GM21576 (cell line): ENCODE results near the gene IFNL2.
"Not testable (repeated sequence)": the region's sequence is repeated elsewhere in the genome, so short reads cannot be mapped to it uniquely, and the experiment has no call there.

Source experiments
- ATAC-seq: cut with Tn5 transposase; IDR thresholded peaks from one replicate; pipeline ENCODE4 v1.9.1; 2021; ENCODE audit warnings: mild to moderate bottlenecking, moderate library complexity; ENCODE audit not compliant: unreplicated experiment

Gene IFNL2

GRCh38 chr19:39252458-39252857 lies 15.7 kb upstream of the IFNL2 start:
- no peak for ATAC-seq

GRCh38 chr19:39253374-39254149 lies 14.6 kb upstream of the IFNL2 start:
- no peak for ATAC-seq

- no peak for ATAC-seq
These were observed 13.5 kb upstream of the IFNL2 start for GRCh38 chr19:39254531-39255345.

DNA sequence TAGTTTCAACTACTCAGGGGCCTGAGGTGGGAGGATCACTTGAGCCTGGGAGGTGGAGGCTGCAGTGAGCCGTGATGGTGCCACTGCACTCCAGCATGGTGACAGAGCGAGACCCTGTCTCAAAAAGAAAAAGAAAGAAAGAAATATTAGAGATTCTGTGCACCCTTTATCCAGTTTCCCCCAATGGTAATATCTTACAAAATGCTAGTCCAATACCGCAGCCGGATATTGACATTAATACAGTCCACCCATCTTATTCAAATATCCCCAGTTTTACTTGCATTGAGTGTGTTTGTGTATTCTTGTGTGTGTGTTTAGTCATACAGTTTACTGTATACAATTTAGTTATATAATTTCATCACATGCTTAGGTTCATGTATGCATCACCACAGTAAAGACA lies 11.0 kb upstream of the IFNL2 start:
- ATAC-seq = no peak

- no peak for ATAC-seq
These were observed 6.5 kb upstream of the IFNL2 start for GRCh38 chr19:39261704-39262103.

- no peak for ATAC-seq
These were observed 5.7 kb upstream of the IFNL2 start for GRCh38 chr19:39262496-39262895.

GRCh38 chr19:39263912-39264305 lies 4.3 kb upstream of the IFNL2 start:
- no peak for ATAC-seq

- no peak for ATAC-seq
These were observed 3.6 kb upstream of the IFNL2 start for GRCh38 chr19:39264306-39265290.

GRCh38 chr19:39265321-39265916 lies 2.8 kb upstream of the IFNL2 start:
- ATAC-seq = no peak

DNA sequence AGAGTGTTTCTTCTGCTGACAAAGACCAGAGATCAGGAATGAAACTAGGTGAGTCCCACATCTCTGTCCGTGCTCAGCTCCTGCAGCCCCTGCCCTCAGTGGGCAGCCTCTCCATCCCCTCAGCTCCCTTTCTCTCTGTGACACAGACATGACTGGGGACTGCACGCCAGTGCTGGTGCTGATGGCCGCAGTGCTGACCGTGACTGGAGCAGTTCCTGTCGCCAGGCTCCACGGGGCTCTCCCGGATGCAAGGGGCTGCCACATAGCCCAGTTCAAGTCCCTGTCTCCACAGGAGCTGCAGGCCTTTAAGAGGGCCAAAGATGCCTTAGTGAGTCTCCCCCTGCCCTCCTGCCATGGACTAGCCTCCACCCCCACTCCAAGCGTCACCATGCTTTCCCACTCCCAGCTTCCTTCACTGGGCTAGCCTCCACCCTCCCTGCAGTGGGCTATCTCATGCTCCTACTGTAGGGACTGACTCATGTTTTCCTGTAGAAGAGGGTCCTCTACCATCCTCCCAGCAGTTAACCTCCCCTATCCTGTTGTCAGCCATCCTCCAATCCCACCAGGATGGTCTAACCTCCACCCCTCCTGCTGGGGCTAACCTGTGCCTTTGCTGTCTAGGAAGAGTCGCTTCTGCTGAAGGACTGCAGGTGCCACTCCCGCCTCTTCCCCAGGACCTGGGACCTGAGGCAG lies 481 bp downstream of the IFNL2 start:
- ATAC-seq = not testable (repeated sequence)

- ATAC-seq = not testable (repeated sequence)
These were observed 1.2 kb downstream of the IFNL2 start for GRCh38 chr19:39269369-39269768.

DNA sequence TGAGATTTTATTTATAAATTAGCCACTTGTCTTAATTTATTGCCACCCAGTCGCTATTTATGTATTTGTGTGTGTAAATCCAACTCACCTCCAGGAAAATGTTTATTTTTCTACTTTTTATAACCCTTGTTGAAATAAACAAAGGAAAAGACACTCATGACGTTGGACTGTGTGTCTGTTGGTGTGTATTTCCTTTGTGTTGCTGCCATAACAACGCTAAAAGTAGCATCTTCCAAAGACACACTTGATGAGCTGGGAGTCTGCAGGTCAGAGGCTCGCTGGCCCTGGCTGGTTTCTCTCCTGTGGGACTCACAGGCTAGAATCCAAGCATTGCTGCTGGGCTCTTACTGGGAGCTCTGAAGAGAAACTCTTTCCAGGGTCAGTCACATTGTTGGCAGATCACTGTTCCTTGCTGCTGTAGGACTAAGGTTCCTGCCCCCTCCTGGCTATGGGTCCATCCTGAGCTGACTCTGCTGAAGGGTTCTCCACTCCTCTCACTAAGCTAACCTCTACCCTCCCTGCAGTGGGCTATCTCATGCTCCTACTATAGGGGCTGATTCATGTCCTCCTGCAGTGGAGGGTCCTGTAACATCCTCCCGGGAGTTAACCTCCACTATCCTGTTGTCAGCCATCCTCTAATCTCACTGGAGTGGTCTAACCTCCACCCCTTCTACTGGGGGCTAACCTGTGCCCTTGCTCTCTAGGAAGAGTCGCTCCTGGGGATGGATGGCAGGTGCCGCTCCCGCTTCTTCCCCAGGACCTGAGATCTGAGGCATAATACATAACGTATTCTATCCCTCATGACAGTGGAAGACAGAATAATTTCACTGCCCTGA lies 2.1 kb downstream of the IFNL2 start:
- ATAC-seq = no peak

DNA sequence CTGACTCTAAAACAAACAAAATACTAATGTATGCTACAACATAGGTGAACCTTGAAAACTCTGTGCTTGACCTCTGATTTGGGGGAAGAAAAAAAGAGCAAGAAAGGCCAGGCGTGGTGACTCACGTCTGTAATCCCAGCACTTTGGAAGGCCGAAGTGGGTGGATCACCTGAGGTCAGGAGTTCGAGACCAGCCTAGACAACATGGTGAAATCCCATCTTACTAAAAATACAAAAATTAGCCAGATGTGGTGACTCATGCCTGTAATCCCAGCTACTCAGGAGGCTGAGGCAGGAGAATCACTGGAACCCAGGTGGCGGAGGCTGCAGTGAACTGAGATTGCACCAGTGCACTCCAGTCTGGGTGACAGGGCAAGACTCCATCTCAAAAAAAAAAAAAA lies 5.7 kb downstream of the IFNL2 start:
- not testable (repeated sequence) for ATAC-seq

DNA sequence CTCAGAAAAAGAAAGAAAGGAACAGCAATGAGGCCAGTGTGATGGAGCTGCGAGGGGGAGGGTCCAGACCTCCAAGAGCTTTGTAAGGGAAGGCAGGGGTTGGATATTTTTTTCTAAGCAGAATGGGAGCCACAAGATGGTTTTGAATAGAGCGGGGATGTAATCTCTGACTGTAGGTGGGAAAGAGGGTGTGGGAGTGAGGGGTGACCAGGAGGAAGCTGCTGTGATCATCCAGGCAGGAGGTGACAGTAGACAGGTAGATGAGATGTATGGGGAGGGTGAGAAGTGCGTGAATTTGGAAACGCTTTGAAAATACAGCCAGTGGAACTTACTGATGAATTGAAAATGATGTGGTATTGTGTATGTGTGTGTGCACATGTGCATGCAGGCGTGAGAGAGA lies 7.4 kb downstream of the IFNL2 start:
- no peak for ATAC-seq

GRCh38 chr19:39276740-39277139 lies 8.5 kb downstream of the IFNL2 start:
- no peak for ATAC-seq

DNA sequence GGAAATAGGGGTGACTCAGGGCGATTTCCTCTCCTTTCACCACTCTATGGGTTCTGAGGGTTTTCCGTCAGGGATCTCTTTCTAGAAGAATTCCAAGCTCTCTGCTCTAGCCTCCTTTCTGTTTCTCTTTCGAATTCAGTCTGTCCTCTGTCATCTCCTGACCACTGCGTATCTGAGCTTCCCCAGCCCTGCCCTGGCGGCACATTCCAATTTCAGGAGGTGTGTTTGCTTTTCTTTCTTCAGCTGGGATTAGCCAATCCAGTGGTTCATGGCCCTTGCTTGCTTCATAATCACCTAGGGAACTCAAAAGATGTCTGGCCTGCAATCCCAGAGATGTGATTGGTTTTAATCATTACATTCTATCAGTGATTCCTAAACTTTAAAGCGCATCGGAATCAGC lies 9.4 kb downstream of the IFNL2 start:
- no peak for ATAC-seq

DNA sequence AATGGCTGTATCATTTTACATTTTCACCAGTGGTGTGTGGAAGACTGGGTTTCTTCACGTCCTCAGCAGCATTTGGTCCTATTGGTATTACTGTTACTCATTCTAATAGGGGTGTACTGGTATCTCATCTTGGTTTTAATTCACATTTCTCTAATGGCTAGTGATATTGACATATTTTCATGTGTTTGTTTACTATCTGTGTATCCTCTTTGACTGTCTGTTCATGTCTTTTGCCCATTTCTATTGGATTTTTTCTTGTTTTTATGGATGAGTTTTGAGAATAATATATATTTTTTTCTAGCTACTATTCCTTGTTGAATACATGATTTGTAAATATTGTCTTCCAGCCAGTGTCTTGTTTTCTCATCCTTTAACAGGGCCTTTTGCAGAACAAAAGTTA lies 13.8 kb downstream of the IFNL2 start:
- no peak for ATAC-seq

DNA sequence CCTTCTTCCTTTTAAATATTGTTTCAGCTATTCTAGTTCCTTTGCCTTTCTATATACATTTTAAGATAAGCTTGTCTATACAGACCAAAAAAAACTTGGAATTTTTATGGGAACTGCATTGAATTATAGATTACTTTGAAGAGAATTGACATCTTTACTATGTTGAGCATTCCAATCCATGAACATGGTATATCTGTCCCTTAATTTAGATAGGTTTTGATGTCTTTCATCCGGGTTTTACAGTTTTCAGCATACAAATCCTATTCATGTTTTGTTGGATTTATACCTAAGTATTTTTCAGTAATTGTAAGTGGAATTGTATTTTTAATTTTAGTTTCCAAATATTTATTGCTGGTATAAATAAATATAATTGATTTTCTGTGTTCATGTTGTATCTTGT lies 15.8 kb downstream of the IFNL2 start:
- ATAC-seq = no peak

- no peak for ATAC-seq
These were observed 25.2 kb downstream of the IFNL2 start for GRCh38 chr19:39293394-39293793.
